Left lung (tissue), 10 donors: ENCODE measurements around the gene AP1M2. TPM values are rescaled to one million over a fixed set of nuclear protein-coding genes. Genes with fewer than 3 reads are reported as not detected.

ENCODE experiments used
- ATAC-seq: fragments of 200-7000 bp; cut with Tn5 transposase; one replicate; pipeline ENCODE4 v1.9.1; 2020; ENCODE audit warnings: moderate library complexity
- DNase-seq, 4 donors: peaks; one replicate each; pipeline ENCODE4 v3.0.0-alpha.2; 2013 to 2020
- H3K27ac ChIP-seq, 2 donors: fragments of 200-600 bp; sonication (generic) in 1 of 2; one replicate each; pipeline versions ENCODE4 v1.5.0 to v1.8.0; 2020 to 2021
- H3K27me3 ChIP-seq, 2 donors: fragments of 200-600 bp; sonication (generic) in 1 of 2; one replicate each; pipeline versions ENCODE4 v1.5.0 to v1.8.0; 2020 to 2021
- H3K36me3 ChIP-seq, 2 donors: fragments of 200-600 bp; sonication (generic) in 1 of 2; one replicate each; pipeline versions ENCODE4 v1.5.0 to v1.8.0; 2020 to 2021
- H3K4me1 ChIP-seq, 2 donors: fragments of 200-600 bp; one replicate each; pipeline ENCODE4 v1.8.0; 2021
- H3K4me3 ChIP-seq, 2 donors: fragments of 200-600 bp; sonication (generic) in 1 of 2; one replicate each; pipeline versions ENCODE4 v1.5.0 to v1.8.0; 2020 to 2021; ENCODE audit warnings: mild to moderate bottlenecking in 1 of 2
- H3K9me3 ChIP-seq, 2 donors: fragments of 200-600 bp; sonication (generic) in 1 of 2; one replicate each; pipeline versions ENCODE4 v1.5.0 to v1.8.0; 2020 to 2021
- intact Hi-C, 2 donors: fragments of 100-400 bp; cut with DNase I; formaldehyde crosslinking; loops; one replicate each; pipeline versions ENCODE4 v1.11.2 to v1.14.2; 2022
- polyA plus RNA-seq, 6 donors: library from polyadenylated mRNA; unstranded; fragments of 120-200 nt; gene quantifications; one replicate each; pipeline ENCODE4 v1.2.1, GENCODE V29; 2013; ENCODE audit not compliant: insufficient read length in 6 of 6
- total RNA-seq, 2 donors: library from RNA; stranded (reverse); fragmentation: NEBNext Ultra II Directional; extraction: Animal tissue kit (Norgen Biotek cat#: 25700); gene quantifications; one replicate each; pipeline ENCODE4 v1.2.1, GENCODE V29; 2021
- TF ChIP-seq, protein P1 (sequence below), 2 donors: fragments of 200-600 bp; sonication (generic) in 1 of 2; IDR thresholded peaks; one replicate each; pipeline versions ENCODE4 v1.5.0 to v1.8.0; 2021; ENCODE audit warnings: antibody characterized with exemption in 2 of 2
- donor health status: DM: no; HTN: yes; CAD: no.
- donor health status: DM: no; HTN: no; CAD: no.

The AP1M2 gene
- total and polyA plus RNA-seq, 8 donors, result 31.6 to 65.2 (median 37.1) TPM

DNA sequence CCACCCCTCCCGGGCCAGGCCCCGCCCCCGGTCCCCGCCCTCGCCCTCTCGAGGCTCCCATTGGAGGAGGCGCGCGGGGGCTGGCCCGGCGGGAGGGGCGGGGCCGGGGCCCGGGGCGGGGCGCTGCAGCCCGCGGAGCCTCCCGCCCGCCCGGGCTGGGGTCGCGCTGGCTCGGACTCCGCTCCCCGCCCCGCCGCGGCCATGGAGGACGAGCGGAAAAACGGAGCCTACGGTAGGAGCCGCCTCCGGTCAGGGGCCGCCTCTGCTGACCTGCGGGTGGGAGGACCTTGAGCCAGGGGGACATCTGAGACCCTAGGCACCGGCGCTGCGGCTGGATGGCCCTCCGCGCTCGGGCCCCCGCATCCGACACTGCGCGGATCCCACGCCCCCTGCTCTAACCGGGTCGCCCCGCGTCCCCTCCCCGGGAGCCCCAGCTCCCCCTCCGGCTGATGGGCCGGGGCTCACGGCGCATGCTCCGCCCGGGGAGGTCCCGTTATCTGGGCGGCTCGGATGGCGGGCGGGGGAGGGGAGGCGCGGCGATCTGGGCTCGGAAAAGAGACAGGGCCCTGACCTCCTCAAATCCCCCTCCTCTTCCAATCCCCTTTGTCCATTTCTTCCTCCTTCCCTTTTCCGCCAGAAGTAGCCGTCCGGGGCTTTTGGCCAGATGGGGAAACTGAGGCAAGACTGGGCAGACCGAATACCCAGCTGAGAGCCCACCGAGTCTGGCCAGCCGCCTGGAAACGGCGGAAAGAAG is 15.4 kb upstream of the AP1M2 start:
- TF ChIP-seq, protein P1, sequence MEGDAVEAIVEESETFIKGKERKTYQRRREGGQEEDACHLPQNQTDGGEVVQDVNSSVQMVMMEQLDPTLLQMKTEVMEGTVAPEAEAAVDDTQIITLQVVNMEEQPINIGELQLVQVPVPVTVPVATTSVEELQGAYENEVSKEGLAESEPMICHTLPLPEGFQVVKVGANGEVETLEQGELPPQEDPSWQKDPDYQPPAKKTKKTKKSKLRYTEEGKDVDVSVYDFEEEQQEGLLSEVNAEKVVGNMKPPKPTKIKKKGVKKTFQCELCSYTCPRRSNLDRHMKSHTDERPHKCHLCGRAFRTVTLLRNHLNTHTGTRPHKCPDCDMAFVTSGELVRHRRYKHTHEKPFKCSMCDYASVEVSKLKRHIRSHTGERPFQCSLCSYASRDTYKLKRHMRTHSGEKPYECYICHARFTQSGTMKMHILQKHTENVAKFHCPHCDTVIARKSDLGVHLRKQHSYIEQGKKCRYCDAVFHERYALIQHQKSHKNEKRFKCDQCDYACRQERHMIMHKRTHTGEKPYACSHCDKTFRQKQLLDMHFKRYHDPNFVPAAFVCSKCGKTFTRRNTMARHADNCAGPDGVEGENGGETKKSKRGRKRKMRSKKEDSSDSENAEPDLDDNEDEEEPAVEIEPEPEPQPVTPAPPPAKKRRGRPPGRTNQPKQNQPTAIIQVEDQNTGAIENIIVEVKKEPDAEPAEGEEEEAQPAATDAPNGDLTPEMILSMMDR (IDR thresholded peaks at IDR 0.05), result no peak
- intact Hi-C loops, result no loop called here
- Histone ChIP-seq H3K9me3 (no peaks in the 10 kb centered on the region), H3K27me3 (no peaks in the 10 kb centered on the region), H3K27ac (peak overlapping the region; percentile 91 to 97), H3K4me1 (peaks cover 10 to 48% of the 10 kb centered on the region in 2 donors), H3K36me3 (no peaks in the 10 kb centered on the region), H3K4me3 (peak overlapping the region; percentile 67 to 94)
- ATAC-seq (peak; percentile 99), DNase-seq (peak; percentile 61 to 94 (median 83))

DNA sequence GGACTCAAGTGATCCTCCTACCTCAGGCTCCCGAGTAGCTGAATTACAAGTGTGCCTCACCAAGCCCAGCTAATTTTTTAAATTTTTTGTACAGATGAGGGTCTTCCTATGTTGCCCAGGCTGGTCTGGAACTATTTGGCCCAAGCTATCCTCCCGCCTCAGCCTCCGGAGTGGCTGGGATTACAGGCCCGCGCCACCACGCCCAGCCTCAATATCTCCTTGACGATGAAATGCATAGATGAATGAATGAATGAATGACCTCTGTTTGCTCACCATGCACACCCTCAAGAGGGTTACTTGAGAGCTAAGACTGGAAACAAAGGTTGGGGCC is 14.9 kb upstream of the AP1M2 start:
- Histone ChIP-seq H3K4me3 (peak overlapping the region in 1 of 2 donors; percentile 67), H3K27me3 (no peaks in the 10 kb centered on the region), H3K9me3 (no peaks in the 10 kb centered on the region), H3K36me3 (no peaks in the 10 kb centered on the region), H3K27ac (no peak overlapping the region), H3K4me1 (peaks cover 10 to 47% of the 10 kb centered on the region in 2 donors)
- TF ChIP-seq, protein P1 (IDR thresholded peaks at IDR 0.05), result no peak
- intact Hi-C loops, result no loop called here
- ATAC-seq (no peak), DNase-seq (no peak)

DNA sequence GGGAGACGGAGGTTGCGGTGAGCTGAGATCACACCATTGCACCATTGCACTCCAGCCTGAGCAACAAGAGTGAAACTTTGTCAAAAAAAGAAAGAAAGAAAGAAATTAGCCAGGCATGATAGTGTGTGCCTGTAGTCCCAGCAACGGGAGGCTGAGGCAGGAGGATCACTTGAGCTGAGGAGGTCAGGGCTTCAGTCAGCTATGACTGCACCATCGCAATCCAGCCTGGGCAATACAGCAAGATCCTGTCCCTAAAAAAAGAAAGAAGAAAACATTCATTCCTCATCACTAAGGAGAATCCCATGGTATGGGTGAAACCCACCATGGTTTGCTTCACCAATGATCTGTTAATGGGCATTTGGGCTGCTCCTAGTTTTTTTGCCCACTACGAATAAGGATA is 13.0 kb upstream of the AP1M2 start:
- Histone ChIP-seq H3K27ac (no peak overlapping the region), H3K27me3 (no peaks in the 10 kb centered on the region), H3K9me3 (no peaks in the 10 kb centered on the region), H3K4me3 (no peak overlapping the region), H3K36me3 (no peaks in the 10 kb centered on the region), H3K4me1 (peaks cover 10 to 51% of the 10 kb centered on the region in 2 donors)
- intact Hi-C loops, result no loop called here
- ATAC-seq (no peak), DNase-seq (no peak)
- TF ChIP-seq, protein P1 (IDR thresholded peaks at IDR 0.05), result no peak

DNA sequence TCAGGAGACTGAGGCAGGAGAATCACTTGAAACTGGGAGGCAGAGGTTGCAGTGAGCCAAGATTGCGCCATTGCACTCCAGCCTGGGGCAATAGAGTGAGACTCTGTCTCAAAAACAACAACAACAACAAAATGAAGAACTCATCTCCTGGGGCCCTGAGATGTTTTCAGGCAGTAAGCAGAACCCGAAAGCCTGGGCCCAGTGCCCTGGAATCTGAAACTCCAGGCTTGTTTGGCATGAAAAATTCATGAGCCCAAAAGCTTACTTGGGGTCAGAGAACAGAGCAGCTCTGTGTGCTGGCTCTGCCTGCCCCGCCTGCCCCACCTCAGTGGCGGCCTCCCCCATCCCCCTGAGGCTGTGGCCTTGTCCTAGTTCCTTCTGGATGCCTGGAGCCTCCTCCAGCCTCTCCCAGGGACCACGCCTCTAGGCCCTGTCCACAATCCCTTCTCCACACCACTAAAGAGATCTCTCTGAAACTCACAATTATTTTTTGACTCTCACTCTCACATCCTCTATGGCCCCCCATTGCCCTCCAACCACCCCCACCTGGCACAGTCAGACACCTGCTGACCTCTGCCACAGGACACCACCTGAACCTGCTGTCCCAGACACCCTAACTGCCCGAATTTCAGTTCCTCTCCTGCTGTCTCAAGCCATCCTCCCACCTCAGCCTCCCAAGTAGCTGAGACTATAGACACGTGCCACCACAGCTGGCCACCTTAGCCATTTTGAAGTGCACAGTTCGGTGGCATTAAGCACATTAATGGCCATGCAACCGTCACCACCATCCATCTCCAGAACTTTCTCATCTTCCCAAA is 6.9 kb upstream of the AP1M2 start:
- DNase-seq, result peak in 1 of 4 donors; percentile 78
- H3K36me3 ChIP-seq, result no peaks in the 10 kb centered on the region
- H3K27me3 ChIP-seq, result no peaks in the 10 kb centered on the region
- TF ChIP-seq, protein P1 (IDR thresholded peaks at IDR 0.05), result no peak
- ATAC-seq, result peak; percentile 30
- H3K4me1 ChIP-seq, result peaks cover 0 to 62% of the 10 kb centered on the region in 2 donors
- H3K27ac ChIP-seq, result peak overlapping the region in 1 of 2 donors; percentile 93
- no peak overlapping the region for H3K4me3 ChIP-seq
- intact Hi-C loops, result no loop called here
- H3K9me3 ChIP-seq, result no peaks in the 10 kb centered on the region

DNA sequence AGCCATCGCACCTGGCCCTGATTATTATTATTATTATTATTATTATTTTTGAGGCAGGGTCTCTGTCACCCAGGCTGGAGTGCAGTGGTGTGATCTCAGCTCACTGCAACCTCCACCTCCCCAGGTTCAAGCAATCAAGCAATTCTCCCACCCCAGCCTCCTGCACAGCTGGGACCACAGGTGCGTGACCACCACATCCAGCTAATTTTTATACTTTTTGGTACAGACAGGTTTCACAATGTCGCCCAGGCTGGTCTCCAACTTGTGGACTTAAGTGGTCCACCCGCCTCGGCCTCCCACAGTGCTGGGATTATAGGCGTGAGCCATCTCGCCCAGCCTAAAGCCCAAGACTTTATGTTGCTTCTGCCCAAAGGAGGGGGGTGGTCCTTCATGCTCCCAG is 6.0 kb upstream of the AP1M2 start:
- peaks cover 0 to 3% of the 10 kb centered on the region in 2 donors for H3K27me3 ChIP-seq
- H3K4me1 ChIP-seq, result peaks cover 0 to 62% of the 10 kb centered on the region in 2 donors
- H3K9me3 ChIP-seq, result no peaks in the 10 kb centered on the region
- peak overlapping the region in 1 of 2 donors; percentile 93 for H3K27ac ChIP-seq
- TF ChIP-seq, protein P1 (IDR thresholded peaks at IDR 0.05), result no peak
- intact Hi-C loops, result no loop called here
- ATAC-seq (no peak), DNase-seq (no peak)
- no peaks in the 10 kb centered on the region for H3K36me3 ChIP-seq
- H3K4me3 ChIP-seq, result no peak overlapping the region
